ENCODE results near the gene SCAMP2. TPM values are rescaled to one million over a fixed set of nuclear protein-coding genes. Genes with fewer than 3 reads are reported as not detected.

SCAMP2 gene
- total and polyA plus RNA-seq, 2 experiments from 2014 or later: 34.7 to 51.3 TPM

- H3K9me2 ChIP-seq (ENCODE audit: insufficient read depth): no peaks in the 10 kb centered on the region
- no peak overlapping the region for H2AFZ ChIP-seq
- no peaks in the 10 kb centered on the region for H3K27me3 ChIP-seq (ENCODE audit: insufficient read depth)
- no peak for DNase-seq (ENCODE audit: low spot score)
- no peak overlapping the region for H3K27ac ChIP-seq (ENCODE audit: low read depth)
- H4K20me1 ChIP-seq (replicated peaks; ENCODE audit: insufficient read depth): peaks cover 29% of the 10 kb centered on the region
- H3K27ac Mint-ChIP-seq: no peak overlapping the region
- no peak for ATAC-seq
- H3K4me1 Mint-ChIP-seq: peaks cover 11% of the 10 kb centered on the region
- no peak overlapping the region for H3K4me3 ChIP-seq
- H3K79me2 ChIP-seq (replicated peaks; ENCODE audit: insufficient read depth): peaks cover 16% of the 10 kb centered on the region
- H3K36me3 Mint-ChIP-seq (ENCODE audit: low read depth): no peaks in the 10 kb centered on the region
- H3K4me1 ChIP-seq (ENCODE audit: insufficient read depth): peaks cover 5% of the 10 kb centered on the region
- peaks cover 16% of the 10 kb centered on the region for H3K27me3 Mint-ChIP-seq (ENCODE audit: insufficient read depth, low read depth, poor library complexity)
- TF ChIP-seq NANOG (IDR thresholded peaks at IDR 0.05; ENCODE audit: borderline replicate concordance) (no peak), ZNF462 (CRISPR knock-in tag; IDR thresholded peaks at IDR 0.05) (no peak), CTCF (conservative IDR thresholded peaks at IDR 0.05; ENCODE audit: low read depth in 2 of 2) (no peak), STAT1 (IDR thresholded peaks at IDR 0.05; ENCODE audit: unreplicated experiment) (no peak), POLR2AphosphoS5 (IDR thresholded peaks at IDR 0.05; ENCODE audit: low read depth) (no peak), ZNF331 (CRISPR knock-in tag; IDR thresholded peaks at IDR 0.05; ENCODE audit: low read depth) (no peak), ZNF114 (CRISPR knock-in tag; IDR thresholded peaks at IDR 0.05) (no peak), EZH2phosphoT487 (IDR thresholded peaks at IDR 0.05; ENCODE audit: unreplicated experiment) (no peak)
- TF ChIP-seq, protein P1, sequence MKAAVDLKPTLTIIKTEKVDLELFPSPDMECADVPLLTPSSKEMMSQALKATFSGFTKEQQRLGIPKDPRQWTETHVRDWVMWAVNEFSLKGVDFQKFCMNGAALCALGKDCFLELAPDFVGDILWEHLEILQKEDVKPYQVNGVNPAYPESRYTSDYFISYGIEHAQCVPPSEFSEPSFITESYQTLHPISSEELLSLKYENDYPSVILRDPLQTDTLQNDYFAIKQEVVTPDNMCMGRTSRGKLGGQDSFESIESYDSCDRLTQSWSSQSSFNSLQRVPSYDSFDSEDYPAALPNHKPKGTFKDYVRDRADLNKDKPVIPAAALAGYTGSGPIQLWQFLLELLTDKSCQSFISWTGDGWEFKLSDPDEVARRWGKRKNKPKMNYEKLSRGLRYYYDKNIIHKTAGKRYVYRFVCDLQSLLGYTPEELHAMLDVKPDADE (IDR thresholded peaks at IDR 0.05): no peak
- TF ChIP-seq, protein P2, sequence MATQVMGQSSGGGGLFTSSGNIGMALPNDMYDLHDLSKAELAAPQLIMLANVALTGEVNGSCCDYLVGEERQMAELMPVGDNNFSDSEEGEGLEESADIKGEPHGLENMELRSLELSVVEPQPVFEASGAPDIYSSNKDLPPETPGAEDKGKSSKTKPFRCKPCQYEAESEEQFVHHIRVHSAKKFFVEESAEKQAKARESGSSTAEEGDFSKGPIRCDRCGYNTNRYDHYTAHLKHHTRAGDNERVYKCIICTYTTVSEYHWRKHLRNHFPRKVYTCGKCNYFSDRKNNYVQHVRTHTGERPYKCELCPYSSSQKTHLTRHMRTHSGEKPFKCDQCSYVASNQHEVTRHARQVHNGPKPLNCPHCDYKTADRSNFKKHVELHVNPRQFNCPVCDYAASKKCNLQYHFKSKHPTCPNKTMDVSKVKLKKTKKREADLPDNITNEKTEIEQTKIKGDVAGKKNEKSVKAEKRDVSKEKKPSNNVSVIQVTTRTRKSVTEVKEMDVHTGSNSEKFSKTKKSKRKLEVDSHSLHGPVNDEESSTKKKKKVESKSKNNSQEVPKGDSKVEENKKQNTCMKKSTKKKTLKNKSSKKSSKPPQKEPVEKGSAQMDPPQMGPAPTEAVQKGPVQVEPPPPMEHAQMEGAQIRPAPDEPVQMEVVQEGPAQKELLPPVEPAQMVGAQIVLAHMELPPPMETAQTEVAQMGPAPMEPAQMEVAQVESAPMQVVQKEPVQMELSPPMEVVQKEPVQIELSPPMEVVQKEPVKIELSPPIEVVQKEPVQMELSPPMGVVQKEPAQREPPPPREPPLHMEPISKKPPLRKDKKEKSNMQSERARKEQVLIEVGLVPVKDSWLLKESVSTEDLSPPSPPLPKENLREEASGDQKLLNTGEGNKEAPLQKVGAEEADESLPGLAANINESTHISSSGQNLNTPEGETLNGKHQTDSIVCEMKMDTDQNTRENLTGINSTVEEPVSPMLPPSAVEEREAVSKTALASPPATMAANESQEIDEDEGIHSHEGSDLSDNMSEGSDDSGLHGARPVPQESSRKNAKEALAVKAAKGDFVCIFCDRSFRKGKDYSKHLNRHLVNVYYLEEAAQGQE (IDR thresholded peaks at IDR 0.05; ENCODE audit: unreplicated experiment): no peak
- H3K36me3 ChIP-seq (ENCODE audit: insufficient read depth): no peaks in the 10 kb centered on the region
- no peak overlapping the region for H3K4me3 Mint-ChIP-seq
- H3K4me2 ChIP-seq: no peak overlapping the region
- no peaks in the 10 kb centered on the region for H3K9me3 Mint-ChIP-seq
- no peaks in the 10 kb centered on the region for H3F3A ChIP-seq (replicated peaks; ENCODE audit: low read depth)
Measured at GRCh38 chr15:74794248-74794969, 78.8 kb downstream of the SCAMP2 start.

All from GM23338 (cell line).